Body of pancreas (tissue), 4 donors: ENCODE measurements around the gene RUFY3.

ENCODE experiments used
- CTCF ChIP-seq, 7 experiments: fragments of 450-650 bp in 4 of 7; fragments of 200-600 bp in 3 of 7; sonication (generic) in 3 of 7; IDR thresholded peaks; one replicate each; pipeline ENCODE4 v1.5.1; 2016 to 2019; ENCODE audit warnings: antibody characterized with exemption in 7 of 7
- POLR2A ChIP-seq, 3 donors: fragments of 450-650 bp; IDR thresholded peaks; one replicate each; pipeline ENCODE4 v1.6.1; 2016; ENCODE audit warnings: antibody characterized with exemption in 3 of 3, mild to moderate bottlenecking in 2 of 3

GRCh38 chr4:70743731-70744130 lies 22.0 kb downstream of the RUFY3 start:
- TF ChIP-seq CTCF (IDR thresholded peaks at IDR 0.05) (no peak), POLR2A (IDR thresholded peaks at IDR 0.05) (no peak)
